Heart right ventricle (tissue), 16 donors: Measurements from ENCODE around the gene UBALD2. TPM values are rescaled to one million over a fixed set of nuclear protein-coding genes. Genes with fewer than 3 reads are reported as not detected.

Source experiments
- ATAC-seq, 8 donors: fragments of 200-7000 bp; cut with Tn5 transposase; one replicate each; pipeline ENCODE4 v1.9.1; 2020; ENCODE audit warnings: mild to moderate bottlenecking in 8 of 8, moderate library complexity in 8 of 8, moderate number of reproducible peaks in 1 of 8
- DNase-seq, 2 donors: peaks; one replicate each; pipeline ENCODE4 v3.0.0-alpha.2; 2020
- H3K27ac ChIP-seq, 10 donors: fragments of 200-600 bp; sonication (generic) in 2 of 10; one replicate each; pipeline versions ENCODE4 v1.5.0 to v1.8.0; 2020 to 2022; ENCODE audit warnings: mild to moderate bottlenecking in 3 of 10
- H3K27me3 ChIP-seq, 7 donors: fragments of 200-600 bp; one replicate each; pipeline ENCODE4 v1.8.0; 2021 to 2022; ENCODE audit warnings: mild to moderate bottlenecking in 2 of 7
- H3K36me3 ChIP-seq, 9 donors: fragments of 200-600 bp; sonication (generic) in 1 of 9; one replicate each; pipeline versions ENCODE4 v1.5.0 to v1.8.0; 2020 to 2022; ENCODE audit warnings: mild to moderate bottlenecking in 2 of 9
- H3K4me1 ChIP-seq, 9 donors: fragments of 200-600 bp; sonication (generic) in 1 of 9; one replicate each; pipeline versions ENCODE4 v1.5.0 to v1.8.0; 2020 to 2022; ENCODE audit warnings: mild to moderate bottlenecking in 4 of 9
- H3K4me3 ChIP-seq, 10 donors: fragments of 200-600 bp; sonication (generic) in 2 of 10; one replicate each; pipeline versions ENCODE4 v1.5.0 to v1.8.0; 2020 to 2022; ENCODE audit warnings: mild to moderate bottlenecking in 7 of 10, moderate library complexity in 2 of 10
- H3K9me3 ChIP-seq, 11 donors: fragments of 200-600 bp in 10 of 11; sonication (generic) in 2 of 11; one replicate each; pipeline versions ENCODE4 v1.5.0 to v1.8.0; 2013 to 2022; ENCODE audit warnings: mild to moderate bottlenecking in 2 of 11, control low read depth in 1 of 11, moderate library complexity in 1 of 11
- whole genome bisulfite sequencing, 2 donors: extraction: QIAGEN DNeasy Blood & Tissue Kit; methylation state at CpG; one replicate each; pipeline ENCODE4 v1.1.7; 2013; ENCODE audit warnings: inconsistent platforms in 1 of 2; 5-methylcytosine and 5-hydroxymethylcytosine counted together
- intact Hi-C, 10 donors: fragments of 100-400 bp; cut with DNase I; formaldehyde crosslinking; loops; one replicate each; pipeline versions ENCODE4 v1.11.1 to v1.14.2; 2022
- polyA plus RNA-seq, 2 donors: library from polyadenylated mRNA; stranded (reverse); fragments of 200-250 nt; gene quantifications; one replicate each; pipeline ENCODE4 v1.2.3, GENCODE V29; 2013
- total RNA-seq, 10 donors: library from RNA; stranded (reverse); fragmentation: NEBNext Ultra II Directional in 3 of 10; extraction: Animal tissue kit (Norgen Biotek cat#: 25700) in 3 of 10; gene quantifications; one replicate each; pipeline versions ENCODE4 v1.2.1 to v1.2.4, GENCODE V29; 2021 to 2023
- TF ChIP-seq, protein P1 (sequence below), 9 donors: fragments of 200-600 bp; sonication (generic) in 2 of 9; IDR thresholded peaks; one replicate each; pipeline versions ENCODE4 v1.5.0 to v1.8.0; 2021 to 2022; ENCODE audit warnings: antibody characterized with exemption in 9 of 9, mild to moderate bottlenecking in 5 of 9, moderate library complexity in 1 of 9
- donor health status: Arrhythmogenic right ventricular cardiomyopathy.
- donor health status: ischemic (EF 13 %, LVEDD 7.1; RV severe dilation, severe dysfunction).
- donor health status: healthy with polysubstance abuse.
- donor health status: DM: no; HTN: yes; CAD: no.
- donor health status: DM: no; HTN: no; CAD: no.
- donor health status: ischemic (EF 25% LVEDD 6.9; RV normal size, moderate dysfunction).
- donor health status: ischemic (EF 25% LVEDD 5.7; RV mildly dilated, moderate dysfunction).
- donor health status: healthy.
- donor health status: DM: yes; HTN: yes; CAD: no.
- donor health status: Ischemic cardiomyopathy.
- donor health status: ischemic (EF 35%, LVEDD 5.7; RV mildly dilated, moderate dysfunction).
- donor health status: nonischemic (EF 11% LVEDD 7.7; RV severe dilation, severe dysfunction).
- donor health status: DM: yes; HTN: yes; CAD: no.
- donor health status: PGD.
- donor health status: ischemic (EF 29% LVEDD 5.4; RV normal size, mild dysfunction).
- donor health status: nonischemic (EF 23%, LVEDD 6.1; RV moderate dilation, normal function).

The UBALD2 gene
- total and polyA plus RNA-seq, 12 donors = 13.3 to 50.7 (median 26.5) TPM

- intact Hi-C loops = loop anchor here in 1 of 10 donors (5.0 kb wide), 1 partner anchor 41 kb away; no protein-coding TSS in a partner anchor
- no peak for ATAC-seq
- Histone ChIP-seq H3K36me3 (no peaks in the 10 kb centered on the region), H3K4me1 (peaks cover 4 to 21% (median 15%) of the 10 kb centered on the region in 9 donors), H3K27ac (no peak overlapping the region), H3K4me3 (no peak overlapping the region), H3K9me3 (no peaks in the 10 kb centered on the region), H3K27me3 (peaks cover 0 to 28% (median 0%) of the 10 kb centered on the region in 7 donors)
- TF ChIP-seq, protein P1, sequence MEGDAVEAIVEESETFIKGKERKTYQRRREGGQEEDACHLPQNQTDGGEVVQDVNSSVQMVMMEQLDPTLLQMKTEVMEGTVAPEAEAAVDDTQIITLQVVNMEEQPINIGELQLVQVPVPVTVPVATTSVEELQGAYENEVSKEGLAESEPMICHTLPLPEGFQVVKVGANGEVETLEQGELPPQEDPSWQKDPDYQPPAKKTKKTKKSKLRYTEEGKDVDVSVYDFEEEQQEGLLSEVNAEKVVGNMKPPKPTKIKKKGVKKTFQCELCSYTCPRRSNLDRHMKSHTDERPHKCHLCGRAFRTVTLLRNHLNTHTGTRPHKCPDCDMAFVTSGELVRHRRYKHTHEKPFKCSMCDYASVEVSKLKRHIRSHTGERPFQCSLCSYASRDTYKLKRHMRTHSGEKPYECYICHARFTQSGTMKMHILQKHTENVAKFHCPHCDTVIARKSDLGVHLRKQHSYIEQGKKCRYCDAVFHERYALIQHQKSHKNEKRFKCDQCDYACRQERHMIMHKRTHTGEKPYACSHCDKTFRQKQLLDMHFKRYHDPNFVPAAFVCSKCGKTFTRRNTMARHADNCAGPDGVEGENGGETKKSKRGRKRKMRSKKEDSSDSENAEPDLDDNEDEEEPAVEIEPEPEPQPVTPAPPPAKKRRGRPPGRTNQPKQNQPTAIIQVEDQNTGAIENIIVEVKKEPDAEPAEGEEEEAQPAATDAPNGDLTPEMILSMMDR (IDR thresholded peaks at IDR 0.05) = no peak
- no peak for DNase-seq
Observed at GRCh38 chr17:76236603-76237002, 28.5 kb upstream of the UBALD2 start.

DNA sequence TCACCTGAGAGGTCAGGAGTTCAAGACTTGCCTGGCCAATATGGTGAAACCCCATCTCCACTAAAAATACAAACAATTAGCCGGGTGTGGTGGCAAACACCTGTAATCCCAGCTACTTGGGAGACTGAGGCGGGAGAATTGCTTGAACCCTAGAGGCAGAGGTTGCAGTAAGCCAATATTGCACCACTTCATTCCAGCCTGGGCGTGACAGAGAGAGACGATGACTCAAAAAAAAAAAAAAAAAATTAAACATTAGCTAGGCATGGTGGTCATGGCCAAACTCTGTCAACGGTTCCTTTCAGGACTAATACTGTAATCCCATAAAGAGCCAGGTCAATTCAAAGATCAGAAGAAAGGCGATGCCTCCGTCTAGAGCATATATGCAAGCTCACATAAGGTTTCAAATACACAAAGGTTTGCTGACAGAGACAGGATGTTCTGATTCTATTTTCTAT is 27.3 kb upstream of the UBALD2 start:
- 93% methylated on average over 7 of the region's 7 CpGs for WGBS, 2 donors
- intact Hi-C loops = loop anchor here in 1 of 10 donors (5.0 kb wide), 1 partner anchor 39 kb away; no protein-coding TSS in a partner anchor
- no peak overlapping the region for H3K27ac ChIP-seq
- no peak overlapping the region for H3K4me3 ChIP-seq
- H3K9me3 ChIP-seq = no peaks in the 10 kb centered on the region
- TF ChIP-seq, protein P1 (IDR thresholded peaks at IDR 0.05) = no peak
- peaks cover 4 to 24% (median 15%) of the 10 kb centered on the region in 9 donors for H3K4me1 ChIP-seq
- ATAC-seq (no peak), DNase-seq (no peak)
- peaks cover 0 to 38% (median 0%) of the 10 kb centered on the region in 7 donors for H3K27me3 ChIP-seq
- no peaks in the 10 kb centered on the region for H3K36me3 ChIP-seq

- H3K9me3 ChIP-seq = no peaks in the 10 kb centered on the region
- ATAC-seq (no peak), DNase-seq (no peak)
- intact Hi-C loops = loop anchor here in 1 of 10 donors (5.0 kb wide), 1 partner anchor 38 kb away; no protein-coding TSS in a partner anchor
- H3K27me3 ChIP-seq = peaks cover 0 to 47% (median 0%) of the 10 kb centered on the region in 7 donors
- H3K36me3 ChIP-seq = no peaks in the 10 kb centered on the region
- no peak overlapping the region for H3K27ac ChIP-seq
- peak overlapping the region in 4 of 10 donors; percentile 53 to 74 (median 56) for H3K4me3 ChIP-seq
- H3K4me1 ChIP-seq = peaks cover 4 to 24% (median 15%) of the 10 kb centered on the region in 9 donors
- TF ChIP-seq, protein P1 (IDR thresholded peaks at IDR 0.05) = no peak
- 63 to 69% methylated on average over 11 of the region's 11 CpGs for WGBS, 2 donors
Observed at GRCh38 chr17:76238847-76239537, 26.2 kb upstream of the UBALD2 start.

DNA sequence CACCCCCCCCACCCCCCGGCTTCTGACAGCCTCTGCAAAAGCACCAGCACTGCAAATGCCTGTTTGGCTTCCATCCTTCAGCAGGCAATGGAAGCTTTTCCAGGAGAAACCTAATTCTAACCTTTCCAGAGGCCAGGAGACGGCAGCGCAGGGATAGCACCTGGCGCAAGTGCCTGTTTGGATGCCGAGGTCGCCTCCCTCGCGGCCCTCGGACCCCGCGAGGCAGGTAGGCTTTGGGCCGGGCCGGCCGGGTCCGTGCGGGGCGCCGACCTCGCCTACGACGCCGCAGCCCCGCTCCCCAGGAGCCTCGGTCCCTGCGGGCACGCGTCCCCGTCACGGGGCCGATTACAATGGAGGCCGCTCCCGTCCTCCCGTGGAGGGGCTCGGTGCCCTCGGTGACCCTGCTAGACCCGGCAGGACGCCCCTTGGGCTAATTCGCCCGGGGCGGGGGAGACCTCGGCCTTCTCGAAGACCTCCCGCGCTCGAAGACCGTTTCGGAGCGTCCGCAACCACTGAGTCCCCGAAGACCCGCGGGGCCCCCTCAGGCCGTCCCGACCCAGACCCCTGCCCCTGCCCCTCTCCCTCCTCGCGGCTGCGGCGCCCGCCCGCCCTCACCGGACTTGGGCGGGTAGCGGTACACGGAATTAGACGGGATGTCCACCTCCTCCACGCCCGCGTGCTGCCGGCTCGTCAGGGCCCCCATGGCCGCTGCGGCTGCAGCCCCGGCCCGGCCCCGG is 25.4 kb upstream of the UBALD2 start:
- DNase-seq (peak in 1 of 2 donors; percentile 25), ATAC-seq (peak in 3 of 8 donors; percentile 11 to 39 (median 29))
- Histone ChIP-seq H3K36me3 (no peaks in the 10 kb centered on the region), H3K27ac (peak overlapping the region in 7 of 10 donors; percentile 15 to 71 (median 40)), H3K4me3 (peak overlapping the region; percentile 51 to 74 (median 55)), H3K4me1 (peaks cover 4 to 26% (median 15%) of the 10 kb centered on the region in 9 donors), H3K27me3 (peaks cover 0 to 54% (median 0%) of the 10 kb centered on the region in 7 donors), H3K9me3 (no peaks in the 10 kb centered on the region)
- 3% methylated on average over 60 to 75 of the region's 75 CpGs for WGBS, 2 donors
- TF ChIP-seq, protein P1 (IDR thresholded peaks at IDR 0.05) = no peak
- intact Hi-C loops = loop anchor here in 2 of 10 donors (5.0 kb wide), 1 partner anchor 38 kb away; no protein-coding TSS in a partner anchor
